SW480 (cell line): ENCODE data around the gene CEACAM16.
A peak's percentile ranks its signal among the peaks of the same experiment; 100 is the strongest.

Source experiments
- DNase-seq: peaks from one replicate; pipeline ENCODE4 v3.0.0-alpha.2; 2016; ENCODE audit warnings: low spot score

CEACAM16 gene

DNA sequence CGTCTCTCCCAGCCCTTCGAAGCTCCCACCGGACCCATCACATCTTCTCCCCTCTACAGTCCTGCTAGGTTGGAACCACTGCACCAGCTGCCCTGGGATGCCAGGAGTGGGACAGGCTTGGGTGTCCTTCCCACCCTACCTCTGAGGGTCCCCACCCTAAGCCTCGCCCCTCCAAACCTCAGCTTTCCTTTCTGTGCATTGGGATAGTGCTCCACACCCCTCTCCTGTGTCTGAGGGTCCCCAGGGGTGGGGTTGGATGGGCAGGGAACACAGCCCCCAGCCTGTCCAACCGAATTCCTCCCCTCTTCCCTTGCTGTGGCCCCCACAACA, 47.6 kb downstream of the CEACAM16 start:
- no peak for DNase-seq

DNA sequence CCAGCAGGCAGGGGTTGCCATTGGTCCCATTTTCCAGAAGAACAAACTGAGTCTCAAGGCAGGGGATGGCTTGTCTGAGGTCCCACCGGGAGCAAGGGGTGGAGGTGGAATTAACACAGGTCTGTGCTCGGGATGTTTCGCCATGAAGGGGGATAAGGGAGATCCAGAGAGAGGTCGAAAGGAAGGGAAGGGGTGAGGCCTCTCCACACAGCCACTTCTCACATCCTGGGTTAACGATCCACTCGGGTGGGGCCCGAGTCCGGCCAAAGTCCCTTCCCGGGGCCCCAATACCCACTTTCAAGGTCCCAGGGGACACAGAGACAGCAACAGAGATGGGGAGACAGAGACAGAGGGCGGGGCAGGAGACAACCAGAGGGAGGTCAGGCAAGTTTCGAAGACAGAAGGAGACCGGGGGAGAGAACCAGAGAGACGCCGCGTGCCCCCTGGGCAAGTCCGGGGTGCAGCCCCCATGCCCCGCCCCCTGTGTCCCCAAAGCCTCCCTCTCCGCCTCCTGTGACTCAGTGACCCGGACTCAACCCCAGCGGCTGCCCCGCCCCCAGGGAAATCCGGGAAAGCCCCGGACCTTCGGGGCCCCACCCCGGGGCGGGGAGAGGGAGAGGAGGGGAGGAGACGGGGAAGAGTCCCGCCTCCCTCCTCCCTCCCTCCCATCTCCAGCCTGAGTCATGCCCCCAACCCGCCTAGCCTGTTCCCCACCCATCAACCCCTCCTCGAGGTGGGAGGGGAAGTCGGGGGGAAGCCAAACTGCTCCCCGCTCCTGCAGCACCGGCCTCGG, 48.2 kb downstream of the CEACAM16 start:
- peak; percentile 88 for DNase-seq

DNA sequence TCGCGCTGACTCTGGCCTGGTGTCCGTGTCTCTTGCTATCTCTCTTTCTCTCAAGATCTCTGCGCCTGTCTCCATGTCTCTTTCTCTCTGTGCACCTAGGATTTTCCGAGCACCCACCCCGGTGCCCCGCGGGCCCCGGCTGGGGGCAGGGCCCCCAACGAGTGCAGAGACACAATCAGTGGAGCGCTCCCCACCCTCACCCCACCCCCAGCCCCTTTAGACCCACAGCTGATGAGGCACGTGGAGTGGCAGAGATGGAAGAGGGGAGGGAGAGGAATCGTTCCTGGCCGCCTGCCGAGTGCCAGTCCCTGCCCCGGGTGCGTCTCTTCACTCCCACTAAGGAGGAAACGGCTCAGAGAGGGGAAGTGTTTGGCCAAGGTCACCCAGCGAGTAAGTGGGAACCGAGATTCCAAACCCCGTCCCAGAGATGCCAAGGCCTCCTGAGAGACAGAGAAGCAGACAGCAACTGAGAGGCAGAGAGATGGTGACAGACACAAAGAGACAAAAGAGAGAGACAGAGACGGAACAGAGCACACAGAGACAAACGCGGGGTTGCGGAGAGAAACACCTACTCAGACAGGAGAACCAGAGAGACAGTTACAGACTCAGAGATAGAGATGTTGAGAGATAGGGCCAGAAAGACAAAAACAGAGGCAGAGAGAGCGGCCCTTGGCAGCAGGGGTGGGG, 48.9 kb downstream of the CEACAM16 start:
- peak; percentile 70 for DNase-seq

DNA sequence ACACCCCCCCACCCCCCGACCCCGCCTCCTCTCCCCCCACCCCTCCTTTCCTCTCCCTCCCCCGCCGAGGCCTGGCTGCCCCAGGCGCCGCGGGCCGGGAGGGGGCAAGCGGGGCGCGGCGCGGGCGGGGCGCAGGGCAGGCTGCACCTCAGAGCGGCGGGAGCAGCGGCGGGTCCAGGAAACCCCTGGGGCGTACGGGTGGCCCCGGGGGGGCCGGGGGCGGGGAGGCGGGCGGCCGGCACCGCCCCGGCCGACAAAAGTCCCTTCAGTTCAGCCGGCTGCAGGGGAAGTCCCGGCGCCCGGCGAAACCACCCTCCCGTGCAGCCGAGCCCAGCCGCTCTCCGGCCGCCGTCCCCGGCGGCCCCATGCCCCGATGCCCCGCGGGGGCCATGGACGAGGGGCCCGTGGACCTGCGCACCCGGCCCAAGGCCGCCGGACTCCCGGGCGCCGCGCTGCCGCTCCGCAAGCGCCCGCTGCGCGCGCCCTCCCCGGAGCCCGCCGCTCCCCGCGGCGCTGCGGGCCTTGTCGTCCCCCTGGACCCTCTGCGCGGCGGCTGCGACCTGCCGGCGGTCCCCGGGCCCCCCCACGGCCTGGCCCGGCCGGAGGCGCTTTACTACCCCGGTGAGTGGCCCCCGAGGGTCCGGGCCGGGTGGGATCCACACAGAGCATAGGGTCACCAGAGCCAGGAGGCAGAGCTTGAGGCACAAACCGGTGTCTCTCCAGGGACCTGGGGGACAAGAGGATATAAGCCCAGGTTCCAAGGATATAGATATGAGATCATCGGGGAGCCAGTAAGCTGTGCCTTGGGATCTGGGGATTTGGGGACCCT, 49.7 kb downstream of the CEACAM16 start, which contains the start of gene BCL3:
BCL3 (plus strand) TSS at position 283 of the 829 bp plus-strand sequence; CDS start at position 366, 83 bp downstream.
- DNase-seq = peak; percentile 52

DNA sequence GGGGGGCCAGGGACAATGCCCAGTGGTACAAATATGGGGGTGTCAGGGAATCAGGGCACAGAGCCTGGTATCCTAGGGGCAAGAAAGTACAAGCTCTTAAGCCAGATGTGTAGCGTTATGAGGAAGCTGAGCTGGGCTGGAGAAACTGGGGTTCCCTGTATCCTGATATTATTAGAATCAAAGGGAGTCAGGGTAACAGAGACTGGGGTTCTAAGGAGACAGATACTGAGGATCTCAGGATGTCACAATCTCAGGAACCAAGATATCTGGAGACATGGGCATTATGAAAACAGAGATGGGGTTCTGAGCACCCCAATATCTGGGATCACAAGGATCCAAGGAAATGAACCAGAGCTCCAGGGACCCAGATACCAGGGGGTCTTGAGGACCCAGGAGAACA, 50.3 kb downstream of the CEACAM16 start:
- DNase-seq = no peak

DNA sequence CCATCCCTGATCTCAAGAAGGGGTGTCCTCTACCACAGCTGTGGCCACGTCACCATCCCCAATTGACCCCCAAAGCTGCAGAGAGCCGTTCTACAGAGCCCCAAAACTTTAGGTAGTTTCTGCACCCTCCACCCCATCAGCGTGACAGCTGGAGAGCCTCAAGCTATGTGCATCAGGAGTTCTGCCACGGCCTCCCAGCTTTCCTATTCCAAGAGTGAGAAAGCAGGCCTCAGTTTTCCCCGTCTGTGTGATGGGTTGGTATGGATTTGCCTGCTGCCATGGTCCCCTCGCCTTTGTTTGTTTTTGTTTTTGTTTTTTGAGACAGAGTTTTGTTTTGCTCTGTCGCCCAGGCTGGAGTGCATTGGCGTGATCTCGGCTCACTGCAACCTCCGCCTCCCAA, 51.0 kb downstream of the CEACAM16 start:
- no peak for DNase-seq

DNA sequence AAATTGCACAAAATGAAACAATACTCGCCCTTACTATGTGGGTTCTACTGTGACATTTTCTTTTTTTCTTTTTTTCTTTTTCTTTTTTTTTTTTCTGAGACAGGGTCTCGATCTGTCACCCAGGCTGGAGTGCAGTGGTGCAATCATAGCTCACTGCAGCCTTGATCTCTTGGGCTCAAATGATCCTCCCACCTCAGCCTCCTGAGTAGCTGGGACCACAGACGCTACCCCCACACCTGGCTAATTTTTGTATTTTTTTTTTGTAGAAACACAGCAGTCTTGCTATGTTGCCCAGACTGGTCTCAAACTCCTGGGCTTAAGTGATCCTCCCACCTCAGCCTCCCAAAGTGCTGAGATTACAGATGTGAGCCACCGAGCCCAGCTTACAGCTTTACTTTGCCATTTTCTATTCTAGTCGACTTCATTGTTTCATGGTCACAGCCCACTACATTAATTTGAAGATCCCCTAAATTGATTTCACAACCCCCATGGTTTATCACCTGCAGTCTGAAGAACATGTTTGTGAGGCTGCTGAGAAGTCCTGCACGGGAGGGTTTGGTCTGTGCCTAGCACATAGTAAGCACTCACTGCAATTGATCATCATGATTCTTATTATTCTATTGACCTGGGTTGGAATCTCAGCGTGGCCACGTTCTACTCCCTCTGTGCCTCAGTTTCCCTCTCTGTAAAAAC, 53.3 kb downstream of the CEACAM16 start:
- DNase-seq = no peak

DNA sequence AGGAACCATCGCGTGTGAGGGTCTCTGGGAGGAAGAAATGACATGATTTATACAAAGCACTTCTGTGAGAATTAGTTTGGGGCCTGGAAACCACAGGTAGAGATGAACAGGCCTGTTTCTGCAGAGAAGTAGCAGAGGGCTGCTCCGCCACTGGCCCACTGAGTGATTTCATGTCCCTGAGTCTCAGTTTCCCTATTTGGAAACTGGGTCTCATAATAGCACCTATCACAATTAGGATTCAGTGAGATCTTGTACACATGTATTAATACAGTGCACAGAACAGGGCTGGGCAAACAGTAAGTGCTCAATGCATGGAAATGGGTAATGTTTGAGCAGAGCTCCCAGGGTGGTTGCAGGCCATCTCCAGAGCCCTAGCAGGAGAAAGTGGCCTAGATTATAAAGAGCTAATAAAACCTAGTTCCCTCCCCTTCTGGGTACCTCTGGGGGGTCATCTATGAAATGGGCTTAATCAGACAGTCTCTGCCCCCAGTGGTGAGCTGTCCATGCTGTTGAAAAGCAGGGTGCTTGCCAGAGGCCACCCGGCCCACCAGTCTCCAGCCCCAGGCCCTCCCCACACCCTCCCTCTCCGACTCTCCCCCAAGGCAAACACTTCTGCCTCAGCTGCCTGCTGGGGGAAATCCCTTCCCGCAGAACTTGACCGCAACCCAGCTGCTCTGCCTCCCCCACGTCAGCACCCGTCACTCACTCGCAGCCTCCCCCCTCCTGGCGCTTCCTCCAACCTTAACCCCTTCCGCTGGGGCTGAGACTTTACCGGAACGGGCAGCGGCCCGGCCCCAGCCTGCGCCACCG, 54.1 kb downstream of the CEACAM16 start:
- peak; percentile 91 for DNase-seq

DNA sequence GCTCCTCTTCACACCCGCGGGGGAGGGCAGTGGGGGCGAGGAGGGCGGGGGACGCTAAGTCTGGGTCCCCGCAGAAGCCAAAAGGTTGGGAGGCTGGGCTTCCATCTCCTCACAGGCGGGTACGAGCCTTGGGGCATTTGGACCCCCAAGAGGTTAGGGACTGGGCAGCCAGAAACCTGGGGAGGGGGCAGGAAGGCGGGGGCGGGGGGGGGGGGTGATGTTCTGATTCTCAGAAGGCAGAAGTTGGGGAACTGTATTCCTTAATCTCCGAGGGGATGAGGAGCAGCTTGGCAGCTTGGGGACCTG, 54.6 kb downstream of the CEACAM16 start:
- no peak for DNase-seq

DNA sequence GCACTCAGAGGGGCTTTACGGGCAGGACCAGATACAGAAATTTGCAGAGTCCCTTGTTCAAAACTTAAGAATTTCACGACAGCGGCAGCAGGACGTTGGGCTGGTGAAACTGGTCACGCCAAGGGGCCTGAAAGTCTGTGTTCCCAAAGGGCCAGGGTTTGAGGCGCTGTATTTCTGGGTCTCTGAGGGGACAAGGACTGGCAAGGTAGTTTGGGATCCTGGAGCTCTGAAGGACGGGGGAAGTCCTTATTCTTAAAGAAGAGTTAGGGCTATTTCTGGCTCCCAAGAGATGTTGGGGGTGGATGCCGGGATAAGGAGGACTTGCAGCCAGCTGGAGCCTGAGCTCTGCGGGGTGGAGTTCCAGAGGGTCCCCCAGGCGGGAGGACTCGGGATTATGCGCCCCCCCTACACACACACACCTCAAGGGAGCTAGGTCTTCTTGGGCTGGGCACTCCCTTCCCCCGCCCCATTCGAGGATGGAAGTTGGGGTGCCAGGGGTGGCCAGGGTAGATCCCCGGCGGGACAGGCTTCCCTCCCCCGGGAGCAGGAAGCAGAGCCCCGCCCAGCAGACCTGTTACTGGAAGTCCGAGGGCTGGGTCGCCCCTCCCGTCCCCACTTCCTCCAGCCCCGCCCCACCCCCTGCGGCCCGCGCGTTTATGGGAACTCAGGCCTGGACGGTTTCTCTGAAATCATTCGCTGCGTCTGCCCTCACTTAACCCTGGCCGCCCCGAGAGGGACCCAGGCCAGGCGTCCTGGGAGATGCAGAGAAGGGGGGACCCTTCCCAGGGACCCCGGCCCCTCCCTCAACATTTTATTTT, 55.2 kb downstream of the CEACAM16 start:
- DNase-seq = peak; percentile 85

DNA sequence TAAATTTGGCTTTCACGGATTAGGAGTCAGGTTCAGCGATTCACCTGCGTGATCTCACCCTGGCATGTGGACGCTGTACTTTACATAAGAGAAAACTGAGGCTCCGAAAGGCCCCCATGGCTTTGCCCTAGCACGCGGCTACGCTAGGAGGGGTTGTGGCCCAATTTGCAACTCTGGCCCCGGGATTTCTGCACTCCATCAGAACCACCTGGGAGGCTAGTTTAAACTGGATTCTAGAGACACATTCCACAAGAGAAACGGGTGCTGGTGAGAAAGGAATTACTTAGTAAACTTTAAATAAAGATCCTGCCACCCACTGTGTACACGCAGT, 55.8 kb downstream of the CEACAM16 start:
- no peak for DNase-seq

DNA sequence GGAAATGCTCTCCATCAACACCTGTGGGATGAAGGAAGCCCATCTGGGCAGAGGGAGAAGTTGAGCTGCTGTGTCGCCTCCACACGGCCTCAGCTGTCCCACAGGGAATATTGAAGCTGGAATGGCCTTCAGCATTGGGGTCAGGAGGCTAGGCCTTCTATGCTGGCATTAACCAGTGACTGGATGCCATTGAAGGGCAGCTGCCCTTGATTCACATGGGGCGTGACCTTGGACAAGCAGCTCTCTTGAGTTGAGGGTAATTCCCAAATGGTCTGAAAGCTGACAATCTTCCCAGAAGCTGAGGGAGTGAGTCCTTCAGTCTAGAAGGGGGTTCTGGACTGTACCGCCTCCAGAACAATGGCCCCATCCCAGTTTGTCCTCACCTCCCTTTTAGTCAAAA, 56.3 kb downstream of the CEACAM16 start:
- DNase-seq = no peak

DNA sequence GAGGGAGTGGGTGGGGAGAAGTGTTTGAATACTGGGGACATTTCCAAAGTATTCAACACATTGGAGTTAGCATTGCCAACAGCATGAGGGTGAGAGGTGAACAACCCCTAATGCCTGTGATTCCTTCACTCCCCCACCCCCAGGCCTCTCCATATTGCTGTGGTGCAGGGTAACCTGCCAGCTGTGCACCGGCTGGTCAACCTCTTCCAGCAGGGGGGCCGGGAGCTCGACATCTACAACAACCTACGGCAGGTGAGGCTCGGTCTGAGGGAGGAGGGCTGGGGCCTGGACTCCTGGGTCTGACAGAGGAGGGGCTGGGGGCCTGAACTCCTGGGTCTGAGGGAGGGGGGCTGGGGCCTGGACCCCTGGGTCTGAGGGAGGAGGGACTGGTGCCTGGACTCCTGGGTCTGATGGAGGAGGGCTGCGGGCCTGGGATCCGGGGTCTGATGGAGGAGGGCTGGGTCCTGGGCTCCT, 57.2 kb downstream of the CEACAM16 start:
- DNase-seq = no peak

DNA sequence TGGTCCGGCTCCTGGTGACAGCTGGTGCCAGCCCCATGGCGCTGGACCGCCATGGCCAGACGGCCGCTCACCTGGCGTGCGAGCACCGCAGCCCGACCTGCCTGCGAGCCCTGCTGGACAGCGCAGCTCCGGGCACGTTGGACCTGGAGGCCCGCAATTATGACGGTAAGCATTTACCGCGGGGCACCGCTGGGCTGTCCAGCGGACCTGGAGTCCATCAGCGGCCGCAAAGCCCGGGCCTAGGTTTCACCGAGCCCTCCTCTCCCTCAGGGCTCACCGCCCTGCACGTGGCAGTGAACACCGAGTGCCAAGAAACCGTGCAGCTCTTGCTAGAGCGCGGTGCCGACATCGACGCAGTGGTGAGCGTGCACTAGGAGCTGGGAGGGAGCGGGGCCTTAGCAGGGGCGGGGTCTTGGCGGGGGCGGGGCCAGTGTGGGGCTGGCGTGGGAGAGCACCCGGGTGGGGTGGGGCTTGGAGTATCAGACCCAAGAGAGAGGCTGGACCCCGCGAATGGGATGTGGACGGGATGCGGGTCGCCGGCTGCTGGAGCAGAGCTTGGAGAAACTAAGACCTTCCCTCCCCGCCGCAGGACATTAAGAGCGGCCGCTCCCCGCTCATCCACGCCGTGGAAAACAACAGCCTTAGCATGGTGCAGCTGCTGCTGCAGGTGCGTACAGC, 58.2 kb downstream of the CEACAM16 start:
- no peak for DNase-seq

DNA sequence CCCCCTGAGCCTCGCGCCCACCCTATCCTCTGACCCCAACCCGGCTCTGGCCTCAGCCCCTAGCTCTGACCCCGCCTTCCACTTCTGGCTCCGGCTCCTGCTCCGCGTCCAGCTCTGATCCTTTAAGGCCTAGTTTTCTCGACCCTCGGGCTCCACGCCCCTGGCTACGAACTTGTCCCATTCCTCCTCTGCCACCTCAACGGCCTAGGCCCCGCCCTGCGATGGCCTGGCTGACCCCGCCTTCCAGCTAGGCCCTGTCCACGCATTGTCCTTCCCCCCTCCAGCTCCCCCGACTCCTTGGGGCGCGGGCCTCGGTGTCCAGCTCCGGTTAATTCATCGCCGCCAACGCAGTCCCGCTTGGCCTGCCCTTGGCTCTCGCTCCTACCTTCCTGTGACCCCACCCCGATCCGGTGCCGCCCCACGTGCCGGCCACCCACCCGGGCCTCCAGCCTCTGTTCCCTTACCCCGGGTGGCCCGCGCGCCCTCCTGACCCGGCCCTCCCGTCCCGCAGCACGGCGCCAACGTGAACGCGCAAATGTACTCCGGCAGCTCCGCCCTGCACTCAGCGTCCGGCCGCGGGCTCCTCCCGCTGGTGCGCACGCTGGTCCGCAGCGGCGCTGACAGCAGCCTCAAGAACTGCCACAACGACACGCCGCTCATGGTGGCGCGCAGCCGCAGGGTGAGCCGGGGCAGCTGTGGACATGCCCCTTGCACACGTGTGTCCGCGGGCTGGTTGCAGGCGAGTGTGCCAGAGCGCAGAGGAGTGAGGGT, 59.0 kb downstream of the CEACAM16 start:
- DNase-seq = no peak

DNA sequence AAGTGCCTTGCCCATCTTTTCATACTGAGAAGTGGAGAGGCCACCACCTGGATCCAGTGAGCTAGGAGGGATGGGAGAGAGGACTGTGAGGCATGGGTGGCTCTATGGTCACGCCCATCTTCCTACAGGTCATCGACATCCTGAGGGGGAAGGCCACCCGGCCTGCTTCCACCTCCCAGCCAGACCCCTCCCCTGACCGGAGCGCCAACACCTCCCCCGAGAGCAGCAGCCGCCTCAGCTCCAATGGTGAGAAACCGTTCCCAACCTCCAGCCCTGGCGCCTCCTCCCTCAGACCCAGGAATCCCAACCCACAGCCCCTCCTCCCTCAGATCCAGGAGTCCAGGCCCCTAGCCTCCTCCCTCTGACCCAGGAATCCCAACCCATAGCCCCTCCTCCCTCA, 59.6 kb downstream of the CEACAM16 start:
- no peak for DNase-seq

DNA sequence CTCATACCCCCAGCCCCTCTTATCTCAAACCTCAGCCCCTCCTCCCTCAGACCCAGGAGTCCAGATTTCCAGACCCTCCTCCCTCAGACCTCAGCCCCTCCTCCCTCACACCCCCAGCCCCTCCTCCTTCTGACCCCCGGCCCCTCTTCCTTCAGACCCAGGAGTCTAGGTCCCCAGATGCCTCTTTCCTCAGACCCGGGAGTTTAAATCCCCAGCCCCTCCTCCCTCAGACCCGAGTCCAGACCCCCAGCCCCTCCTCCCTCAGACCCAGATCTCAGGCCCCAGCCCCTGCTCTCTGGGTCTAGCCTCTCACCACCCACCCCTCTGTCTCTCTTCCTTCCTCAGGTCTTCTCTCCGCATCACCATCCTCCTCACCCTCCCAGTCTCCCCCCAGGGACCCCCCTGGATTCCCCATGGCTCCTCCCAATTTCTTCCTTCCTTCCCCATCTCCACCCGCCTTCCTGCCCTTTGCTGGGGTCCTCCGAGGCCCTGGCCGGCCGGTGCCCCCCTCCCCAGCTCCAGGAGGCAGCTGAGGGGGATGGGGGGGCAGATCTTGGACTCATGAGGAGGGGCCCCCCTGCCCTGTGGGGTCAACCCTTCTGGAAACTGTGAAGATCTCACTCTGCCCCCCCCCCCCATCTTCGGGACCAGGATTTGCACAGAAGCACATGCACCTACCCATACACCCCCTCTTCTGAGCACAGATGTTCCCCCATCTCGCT, 60.3 kb downstream of the CEACAM16 start:
- no peak for DNase-seq
